ENCODE measurements around the gene PLOD3. TPM values are rescaled to one million over a fixed set of nuclear protein-coding genes. Genes with fewer than 3 reads are reported as not detected.

PLOD3 gene
- total RNA-seq (161 and 170 TPM in 2 replicates), polyA plus RNA-seq (143 and 212 TPM in 2 replicates), polyA minus RNA-seq (89.2 and 107 TPM in 2 replicates), Bru-seq, nascent RNA (percentile 60 among the genes with signal in this experiment), BruChase-seq, experiment 1, labeled RNA remaining after a 6-hour chase (percentile 87 among the genes with signal in this experiment), BruChase-seq, experiment 2, labeled RNA remaining after a 2-hour chase (percentile 82 among the genes with signal in this experiment)
- 99.3 and 111 TPM in 2 replicates for polyA plus RNA-seq (2011; cell fraction: cytosol; rRNA removed)
- polyA plus RNA-seq (2011; cell fraction: nucleus; rRNA removed) = 158 and 175 TPM in 2 replicates
- polyA plus RNA-seq (2012) = 120 and 135 TPM in 2 replicates
- 31.1 TPM for polyA minus RNA-seq (2011; cell fraction: cytosol; rRNA and poly(A)+ RNA removed)
- polyA minus RNA-seq (2011; cell fraction: nucleus; rRNA and poly(A)+ RNA removed) = 43.8 and 53.9 TPM in 2 replicates
- long read RNA-seq, transcript PLOD3-201 (19 exons, 2,920 nt) = major isoform, 194 of 278 reads
- long read RNA-seq, partial matches to known transcripts = 51 of 278 reads
- long read RNA-seq, other reads (novel, unspliced or antisense) = 33 of 278 reads

GRCh38 chr7:101217388-101218235, at the start of gene PLOD3, which contains the start of gene ZNHIT1:
Gene PLOD3, minus strand, starts transcription at chr7:101217581. Its CDS starts 307 bp downstream, at chr7:101217274.
Gene ZNHIT1, plus strand, starts transcription at chr7:101218165. Its CDS starts 31 bp downstream, at chr7:101218196.
- ChIA-PET CTCF (interaction anchor here (0.7 to 4.5 kb wide), 23 partner anchors 9 to 104 kb away, joined by 3 to 112 read pairs (median 5); partner anchors contain the start of genes CLDN15, FIS1 and IFT22), POLR2A (interaction anchor here (1.0 to 2.1 kb wide), 2 partner anchors 9 to 27 kb away, joined by 3 to 12 read pairs; partner anchors contain the start of gene FIS1)
- DNase-seq (ENCODE audit: low read depth, low spot score) (peak; percentile 98), FAIRE-seq (peak; percentile 100)
- Histone ChIP-seq H2AFZ (ENCODE audit: low read depth, low read length) (peak within 1 kb of the TSS; percentile 42), H3K27ac (ENCODE audit: insufficient read depth, low read depth, low read length) (peak within 1 kb of the TSS; percentile 79), H3K9me3 (replicated peaks; ENCODE audit: control insufficient read depth, insufficient read depth, low read length) (no peaks in the 10 kb centered on the region), H3K36me3 (ENCODE audit: control insufficient read depth in 2 of 2, extremely low read depth in 1 of 2, insufficient read depth in 2 of 2, low read length in 2 of 2) (peaks cover 3 to 13% of the 10 kb centered on the region in 2 experiments), H3K4me2 (ENCODE audit: insufficient read depth, low read length) (peak within 1 kb of the TSS; percentile 93), H3K27me3 (ENCODE audit: control insufficient read depth in 2 of 2, insufficient read depth in 2 of 2, low read length in 2 of 2) (no peaks in the 10 kb centered on the region), H3K79me2 (ENCODE audit: control insufficient read depth, insufficient read depth, low read length) (peaks cover 53% of the 10 kb centered on the region), H3K4me3 (replicated peaks in 1 of 3; ENCODE audit: insufficient read depth in 1 of 3, low read depth in 1 of 3, low read length in 3 of 3) (peak within 1 kb of the TSS; percentile 75 to 84 (median 78)), H3K9me1 (replicated peaks; ENCODE audit: control insufficient read depth, extremely low read depth, insufficient read depth, low read length) (no peaks in the 10 kb centered on the region), H3K9ac (replicated peaks; ENCODE audit: extremely low read depth, insufficient read depth, low read length) (peak within 1 kb of the TSS; percentile 67), H4K20me1 (replicated peaks; ENCODE audit: control insufficient read depth, extremely low read depth, insufficient read depth, low read length) (no peaks in the 10 kb centered on the region), H3K4me1 (ENCODE audit: control insufficient read depth, extremely low read depth, insufficient read depth, low read length) (peaks cover 13% of the 10 kb centered on the region)
- intact Hi-C loops (cut with micrococcal nuclease) = loop anchor here (1.0 kb wide), 3 partner anchors 22 to 35 kb away; partner anchors contain the start of gene FIS1
- dilution Hi-C loops (cut with MboI; ENCODE audit: extremely low pct_ligation_motif_present, low sequenced_read_pairs) = no loop called here
- no peak for TF ChIP-seq JUN (IDR thresholded peaks at IDR 0.05; ENCODE audit: borderline replicate concordance, insufficient read depth, insufficient read length, low read depth)
- TF ChIP-seq FOS (IDR thresholded peaks at IDR 0.05; ENCODE audit: borderline replicate concordance, insufficient read depth, low read length) = no peak
- TF ChIP-seq GATA2 (IDR thresholded peaks at IDR 0.05; ENCODE audit: insufficient read depth, insufficient read length, low read depth, low read length) = no peak
- TF ChIP-seq MYC (IDR thresholded peaks at IDR 0.05; ENCODE audit: low read depth, low read length) = no peak
- peak; percentile 87 for TF ChIP-seq POLR2A (IDR thresholded peaks at IDR 0.05; ENCODE audit: low read depth, low read length)
- TF ChIP-seq MAX (IDR thresholded peaks at IDR 0.05; ENCODE audit: insufficient read depth, insufficient read length) = no peak
- peak in 1 of 2 donors; percentile 10 for TF ChIP-seq CTCF (IDR thresholded peaks at IDR 0.05; ENCODE audit: extremely low read depth in 1 of 2, insufficient read depth in 1 of 2, low read depth in 1 of 2, low read length in 2 of 2)
- peak; percentile 75 for TF ChIP-seq POLR2AphosphoS5 (IDR thresholded peaks at IDR 0.05; ENCODE audit: insufficient read depth, low read depth, low read length)
- TF ChIP-seq EZH2 (IDR thresholded peaks at IDR 0.05; ENCODE audit: borderline replicate concordance, low read depth, low read length, severe bottlenecking) = no peak
- BruUV-seq (replicated peaks) = no TSS peak
